Measurements from ENCODE around the gene VWA3B. TPM values are rescaled to one million over a fixed set of nuclear protein-coding genes. Genes with fewer than 3 reads are reported as not detected.

VWA3B gene
- total and polyA plus RNA-seq, 4 donors = 3.5 to 29.2 (median 11.2) TPM

- no peak overlapping the region for H3K27ac ChIP-seq (ENCODE audit: low read depth in 1 of 2, low read length in 1 of 2)
- no peak overlapping the region for H3K9ac ChIP-seq (ENCODE audit: insufficient read depth in 1 of 2, low read length in 2 of 2)
- no peak for TF ChIP-seq CTCF (IDR thresholded peaks at IDR 0.05; ENCODE audit: control extremely low read depth, extremely low read depth)
- ATAC-seq (ENCODE audit: insufficient read depth, low FRiP score) (no peak), DNase-seq (no peak)
- WGBS, 2 donors = 85 to 93% methylated on average over 3 of the region's 3 CpGs
- H3K27me3 ChIP-seq (ENCODE audit: control insufficient read depth in 3 of 3, insufficient read depth in 3 of 3, low read length in 2 of 3) = peaks cover 0 to 4% (median 2%) of the 10 kb centered on the region in 3 donors
- H3K9me3 ChIP-seq (ENCODE audit: control insufficient read depth in 4 of 4, insufficient read depth in 3 of 4, low read length in 3 of 4) = peaks cover 0 to 8% (median 0%) of the 10 kb centered on the region in 4 donors
- no peak overlapping the region for H3K4me3 ChIP-seq
- no peaks in the 10 kb centered on the region for H3K4me1 ChIP-seq (ENCODE audit: control insufficient read depth in 5 of 5, insufficient read depth in 5 of 5, low read length in 5 of 5)
- no peaks in the 10 kb centered on the region for H3K36me3 ChIP-seq (ENCODE audit: control insufficient read depth in 4 of 4, insufficient read depth in 4 of 4, low read length in 4 of 4)
Measured at GRCh38 chr2:98170076-98170475, 83.1 kb downstream of the VWA3B start.

- DNase-seq = no peak
- peaks cover 0 to 3% (median 0%) of the 10 kb centered on the region in 4 donors for H3K9me3 ChIP-seq (ENCODE audit: control insufficient read depth in 4 of 4, insufficient read depth in 3 of 4, low read length in 3 of 4)
- peaks cover 4 to 10% (median 6%) of the 10 kb centered on the region in 3 donors for H3K27me3 ChIP-seq (ENCODE audit: control insufficient read depth in 3 of 3, insufficient read depth in 3 of 3, low read length in 2 of 3)
- no peak overlapping the region for H3K4me3 ChIP-seq
- ATAC-seq (ENCODE audit: insufficient read depth, low FRiP score) = no peak
- no peak overlapping the region for H3K27ac ChIP-seq (ENCODE audit: low read depth in 1 of 2, low read length in 1 of 2)
- no peak overlapping the region for H3K9ac ChIP-seq (ENCODE audit: insufficient read depth in 1 of 2, low read length in 2 of 2)
- no peak for TF ChIP-seq CTCF (IDR thresholded peaks at IDR 0.05; ENCODE audit: control extremely low read depth, extremely low read depth)
- WGBS, 2 donors = 84 to 85% methylated on average over 14 of the region's 14 CpGs
- H3K36me3 ChIP-seq (ENCODE audit: control insufficient read depth in 4 of 4, insufficient read depth in 4 of 4, low read length in 4 of 4) = no peaks in the 10 kb centered on the region
- no peaks in the 10 kb centered on the region for H3K4me1 ChIP-seq (ENCODE audit: control insufficient read depth in 5 of 5, insufficient read depth in 5 of 5, low read length in 5 of 5)
Measured at GRCh38 chr2:98172150-98172765, 85.3 kb downstream of the VWA3B start.

DNA sequence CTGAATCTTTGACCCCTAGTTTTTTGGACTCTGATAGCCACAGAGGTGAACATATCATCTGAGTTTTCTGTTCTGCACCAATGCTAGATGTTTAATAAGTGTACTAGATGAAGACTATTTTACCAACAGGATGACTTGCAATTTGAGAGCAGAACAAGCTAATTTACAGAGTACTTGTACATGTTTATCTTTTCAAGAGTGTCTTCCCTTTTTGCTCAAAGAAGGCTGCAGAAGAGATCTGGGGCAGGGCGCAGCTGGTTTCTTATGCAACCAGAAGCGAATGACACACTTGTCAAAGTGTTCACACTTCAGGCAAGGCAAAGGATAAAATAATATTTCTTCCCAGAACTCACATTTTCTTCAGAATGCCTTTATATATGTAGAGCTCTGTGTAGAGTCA lies 86.0 kb downstream of the VWA3B start:
- Histone ChIP-seq H3K27ac (ENCODE audit: low read depth in 1 of 2, low read length in 1 of 2) (no peak overlapping the region), H3K27me3 (ENCODE audit: control insufficient read depth in 3 of 3, insufficient read depth in 3 of 3, low read length in 2 of 3) (peaks cover 4 to 15% (median 8%) of the 10 kb centered on the region in 3 donors), H3K9ac (ENCODE audit: insufficient read depth in 1 of 2, low read length in 2 of 2) (no peak overlapping the region), H3K36me3 (ENCODE audit: control insufficient read depth in 4 of 4, insufficient read depth in 4 of 4, low read length in 4 of 4) (no peaks in the 10 kb centered on the region), H3K9me3 (ENCODE audit: control insufficient read depth in 4 of 4, insufficient read depth in 3 of 4, low read length in 3 of 4) (peaks cover 0 to 3% (median 0%) of the 10 kb centered on the region in 4 donors), H3K4me3 (no peak overlapping the region), H3K4me1 (ENCODE audit: control insufficient read depth in 5 of 5, insufficient read depth in 5 of 5, low read length in 5 of 5) (no peaks in the 10 kb centered on the region)
- ATAC-seq (ENCODE audit: insufficient read depth, low FRiP score) = no peak
- TF ChIP-seq CTCF (IDR thresholded peaks at IDR 0.05; ENCODE audit: control extremely low read depth, extremely low read depth) = no peak
- 48 to 70% methylated on average over 2 of the region's 2 CpGs for WGBS, 2 donors
- no peak for DNase-seq

DNA sequence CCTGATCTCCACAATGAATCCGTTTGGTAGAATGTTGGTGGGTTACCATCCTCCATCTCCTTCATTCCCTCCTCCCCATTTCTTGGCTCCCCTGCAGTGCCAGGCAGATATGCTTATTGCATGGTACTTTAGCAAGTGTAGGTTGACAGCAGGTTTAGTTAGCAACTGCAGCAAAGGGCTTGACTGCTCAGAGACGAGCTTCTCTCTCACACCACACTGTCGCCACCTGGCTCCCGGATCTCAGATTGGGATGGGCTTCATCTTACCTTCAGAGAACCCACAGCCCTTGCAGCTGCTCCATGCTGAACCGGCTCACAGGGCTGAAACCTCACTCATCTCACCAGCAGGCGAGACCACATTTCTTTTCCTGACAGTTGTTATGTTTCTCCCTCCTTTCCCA lies 88.8 kb downstream of the VWA3B start:
- no peak for ATAC-seq (ENCODE audit: insufficient read depth, low FRiP score)
- H3K4me3 ChIP-seq = no peak overlapping the region
- WGBS, 2 donors = 50 to 54% methylated on average over 6 of the region's 6 CpGs

More for the DNA sequence above, 88.8 kb downstream of the VWA3B start:
- Histone ChIP-seq H3K36me3 (ENCODE audit: control insufficient read depth in 4 of 4, insufficient read depth in 4 of 4, low read length in 4 of 4) (no peaks in the 10 kb centered on the region), H3K4me1 (ENCODE audit: control insufficient read depth in 5 of 5, insufficient read depth in 5 of 5, low read length in 5 of 5) (no peaks in the 10 kb centered on the region), H3K9me3 (ENCODE audit: control insufficient read depth in 4 of 4, insufficient read depth in 3 of 4, low read length in 3 of 4) (peaks cover 0 to 6% (median 0%) of the 10 kb centered on the region in 4 donors), H3K9ac (ENCODE audit: insufficient read depth in 1 of 2, low read length in 2 of 2) (no peak overlapping the region), H3K27me3 (ENCODE audit: control insufficient read depth in 3 of 3, insufficient read depth in 3 of 3, low read length in 2 of 3) (peaks cover 4 to 17% (median 8%) of the 10 kb centered on the region in 3 donors), H3K27ac (ENCODE audit: low read depth in 1 of 2, low read length in 1 of 2) (no peak overlapping the region)
- TF ChIP-seq CTCF (IDR thresholded peaks at IDR 0.05; ENCODE audit: control extremely low read depth, extremely low read depth) = no peak
- DNase-seq = no peak
